SK-N-SH (cell line): Measurements from ENCODE around the gene NEK2. TPM values are rescaled to one million over a fixed set of nuclear protein-coding genes. Genes with fewer than 3 reads are reported as not detected.

Experiments used
- CTCF ChIA-PET: fragments of 300-600, 350-600 bp; formaldehyde crosslinking; extraction: SDS; loops from one replicate; lab custom pipeline; 2021; lab: Yijun Ruan, JAX
- POLR2A ChIA-PET: fragments of 350-600 bp; sonication (Branson Sonifier 250); formaldehyde crosslinking; extraction: SDS; loops from one replicate; lab custom pipeline; 2020; ENCODE audit warnings: antibody characterized with exemption, inconsistent platforms; lab: Yijun Ruan, JAX
- DNase-seq: peaks from one replicate; pipeline ENCODE4 v3.0.0; 2012
- H2AFZ ChIP-seq: fragments of 200-600 bp; sonication (generic); 2 replicates; pipeline ENCODE4 v1.8.1; 2016; ENCODE audit warnings: antibody characterized with exemption, mild to moderate bottlenecking, low read depth
- H3F3A ChIP-seq: fragments of 200-600 bp; sonication (generic); replicated peaks from 2 replicates; pipeline ENCODE3; 2016; ENCODE audit warnings: antibody characterized with exemption, mild to moderate bottlenecking; ENCODE audit not compliant: insufficient read depth
- H3K27ac ChIP-seq, 2 experiments: fragments of 200-500 bp in 1 of 2; fragments of 200-600 bp in 1 of 2; sonication (Bioruptor generic) in 1 of 2; sonication (generic), shearing (Covaris generic) in 1 of 2; 2 replicates each; pipeline versions ENCODE4 v1.5.1 to v1.6.1; 2014 to 2016; ENCODE audit warnings: low read depth in 2 of 2, inconsistent platforms in 1 of 2, low read length in 1 of 2, mild to moderate bottlenecking in 1 of 2, mixed read lengths in 1 of 2
- H3K27me3 ChIP-seq: fragments of 200-600 bp; sonication (generic), shearing (Covaris generic); 2 replicates; pipeline ENCODE4 v1.6.1; 2016; ENCODE audit warnings: mixed run types; ENCODE audit not compliant: insufficient read depth
- H3K36me3 ChIP-seq, 2 experiments: fragments of 200-500 bp in 1 of 2; fragments of 200-600 bp in 1 of 2; sonication (Bioruptor generic) in 1 of 2; sonication (generic) in 1 of 2; replicated peaks in 1 of 2; 2 replicates each; pipeline versions ENCODE3 to v1.5.1; 2014 to 2016; ENCODE audit warnings: low read length in 1 of 2, mild to moderate bottlenecking in 1 of 2; ENCODE audit not compliant: insufficient read depth in 2 of 2, control insufficient read depth in 1 of 2
- H3K4me1 ChIP-seq, 2 experiments: fragments of 200-500 bp in 1 of 2; fragments of 200-600 bp in 1 of 2; sonication (Bioruptor generic) in 1 of 2; sonication (generic), shearing (Covaris generic) in 1 of 2; 2 replicates each; pipeline versions ENCODE4 v1.5.1 to v1.6.1; 2014 to 2016; ENCODE audit warnings: low read depth in 1 of 2, low read length in 1 of 2, mixed run types in 1 of 2; ENCODE audit not compliant: insufficient read depth in 2 of 2, control insufficient read depth in 1 of 2
- H3K4me2 ChIP-seq: fragments of 200-600 bp; sonication (generic), shearing (Covaris generic); 2 replicates; pipeline ENCODE4 v1.6.1; 2017; ENCODE audit warnings: mixed run types
- H3K4me3 ChIP-seq, 2 experiments: fragments of 200-500 bp in 1 of 2; fragments of 200-600 bp in 1 of 2; sonication (Bioruptor generic) in 1 of 2; sonication (generic), shearing (Covaris generic) in 1 of 2; 2 replicates each; pipeline versions ENCODE4 v1.5.1 to v1.8.1; 2014 to 2016; ENCODE audit warnings: low read depth in 2 of 2, inconsistent platforms in 1 of 2, low read length in 1 of 2, mild to moderate bottlenecking in 1 of 2, mixed read lengths in 1 of 2, moderate library complexity in 1 of 2
- H3K79me2 ChIP-seq: fragments of 200-600 bp; sonication (generic); 2 replicates; pipeline ENCODE4 v1.8.1; 2017; ENCODE audit warnings: mild to moderate bottlenecking; ENCODE audit not compliant: insufficient read depth
- H3K9ac ChIP-seq: fragments of 200-600 bp; sonication (generic); 2 replicates; pipeline ENCODE4 v1.6.1; 2017; ENCODE audit warnings: mixed run types
- H3K9me2 ChIP-seq: fragments of 200-600 bp; sonication (generic); 2 replicates; pipeline ENCODE4 v1.6.1; 2017; ENCODE audit warnings: mixed run types
- H3K9me3 ChIP-seq: fragments of 200-600 bp; sonication (generic); 2 replicates; pipeline ENCODE4 v1.6.1; 2017; ENCODE audit warnings: mixed run types, mild to moderate bottlenecking, moderate library complexity
- H4K20me1 ChIP-seq: fragments of 200-600 bp; sonication (generic); 2 replicates; pipeline ENCODE4 v1.6.1; 2017; ENCODE audit warnings: mild to moderate bottlenecking, mixed run types; ENCODE audit not compliant: insufficient read depth
- EZH2phosphoT487 ChIP-seq: fragments of 200-600 bp; sonication (generic); IDR thresholded peaks from 2 replicates; pipeline ENCODE4 v1.6.1; 2017; ENCODE audit warnings: low read depth, mixed run types, mild to moderate bottlenecking, antibody characterized with exemption, moderate library complexity, borderline replicate concordance
- FOXJ3 ChIP-seq: sonication (generic); formaldehyde crosslinking; IDR thresholded peaks from 2 replicates; pipeline ENCODE4 v1.5.1; 2020; ENCODE audit warnings: mild to moderate bottlenecking, missing genetic modification reagents
- FOXM1 ChIP-seq: IDR thresholded peaks from 2 replicates; pipeline ENCODE4 v1.4.0; 2012; ENCODE audit warnings: low read depth, mild to moderate bottlenecking
- GABPA ChIP-seq: IDR thresholded peaks from 2 replicates; pipeline ENCODE4 v1.4.0; 2012; ENCODE audit warnings: low read depth, mild to moderate bottlenecking
- GATA2 ChIP-seq: sonication (generic); formaldehyde crosslinking; IDR thresholded peaks from 2 replicates; pipeline ENCODE4 v1.5.0; 2020; ENCODE audit warnings: mild to moderate bottlenecking, missing genetic modification reagents
- JUND ChIP-seq: IDR thresholded peaks from 2 replicates; pipeline ENCODE4 v1.4.0; 2012
- MAX ChIP-seq: IDR thresholded peaks from 2 replicates; pipeline ENCODE4 v1.4.0; 2012; ENCODE audit warnings: low read depth
- MEF2A ChIP-seq: IDR thresholded peaks from 2 replicates; pipeline ENCODE4 v1.4.0; 2012; ENCODE audit warnings: low read depth, borderline replicate concordance
- MXI1 ChIP-seq: IDR thresholded peaks from 2 replicates; pipeline ENCODE4 v1.6.1; 2012; ENCODE audit warnings: mild to moderate bottlenecking, low read depth, low read length, improper control_type of control experiment
- NFIC ChIP-seq: IDR thresholded peaks from 2 replicates; pipeline ENCODE4 v1.4.0; 2012; ENCODE audit warnings: borderline replicate concordance
- PBX3 ChIP-seq: IDR thresholded peaks from 2 replicates; pipeline ENCODE4; 2012
- POLR2AphosphoS5 ChIP-seq: IDR thresholded peaks from 2 replicates; pipeline ENCODE4 v1.6.1; 2012; ENCODE audit warnings: low read depth, low read length
- RAD21 ChIP-seq: IDR thresholded peaks from 2 replicates; pipeline ENCODE4 v1.6.1; 2012; ENCODE audit warnings: mild to moderate bottlenecking, low read length
- RFX5 ChIP-seq: IDR thresholded peaks from 2 replicates; pipeline ENCODE4 v1.6.1; 2012; ENCODE audit warnings: mild to moderate bottlenecking, improper control_type of control experiment, low read length
- SMC3 ChIP-seq: IDR thresholded peaks from 2 replicates; pipeline ENCODE4 v1.6.1; 2012; ENCODE audit warnings: low read depth, low read length, improper control_type of control experiment
- TEAD4 ChIP-seq: IDR thresholded peaks from 2 replicates; pipeline ENCODE4 v1.4.0; 2012; ENCODE audit warnings: mild to moderate bottlenecking, borderline replicate concordance; ENCODE audit not compliant: insufficient read depth
- USF2 ChIP-seq: fragments of 150-350 bp; IDR thresholded peaks from 2 replicates; pipeline ENCODE4 v1.6.1; 2017; ENCODE audit warnings: antibody characterized with exemption, low read length, low read depth, borderline replicate concordance
- YY1 ChIP-seq: IDR thresholded peaks from 2 replicates; pipeline ENCODE4 v1.4.0; 2012; ENCODE audit warnings: low read depth, mild to moderate bottlenecking
- WGBS: methylation state at CpG from one replicate; pipeline ENCODE4 v1.1.6; 2017; ENCODE audit warnings: low lambda C conversion rate; 5-methylcytosine and 5-hydroxymethylcytosine counted together
- polyA plus RNA-seq, 3 experiments: library from polyadenylated mRNA; depleted of rRNA; stranded (reverse); fragments of >200 nt; gene quantifications; 2 replicates each; pipeline ENCODE4 v1.2.3, GENCODE V29; 2012

NEK2 gene
- polyA plus RNA-seq, 1 of the 3 experiments (the other 2 are of a cell fraction) = 9.4 TPM

GRCh38 chr1:211710566-211711314 lies 35.3 kb upstream of the NEK2 start:
- Histone ChIP-seq H3K9ac (no peak overlapping the region), H3K9me2 (no peaks in the 10 kb centered on the region), H3K4me2 (no peak overlapping the region), H3K27me3 (no peaks in the 10 kb centered on the region), H3K4me1 (no peaks in the 10 kb centered on the region), H2AFZ (no peak overlapping the region), H3K27ac (no peak overlapping the region), H3F3A (no peaks in the 10 kb centered on the region), H3K36me3 (no peaks in the 10 kb centered on the region), H3K9me3 (no peaks in the 10 kb centered on the region), H3K4me3 (no peak overlapping the region), H3K79me2 (no peaks in the 10 kb centered on the region), H4K20me1 (no peaks in the 10 kb centered on the region)
- ChIA-PET POLR2A (no interaction called here), CTCF (interaction anchor here (1.8 kb wide), 1 partner anchor 12 kb away, joined by 4 read pairs; no protein-coding TSS in a partner anchor)
- TF ChIP-seq GATA2 (CRISPR knock-in tag) = no peak
- no peak for TF ChIP-seq YY1
- TF ChIP-seq TEAD4 = no peak
- no peak for TF ChIP-seq PBX3
- no peak for TF ChIP-seq RFX5
- no peak for TF ChIP-seq FOXJ3 (CRISPR knock-in tag)
- TF ChIP-seq MXI1 = no peak
- TF ChIP-seq POLR2AphosphoS5 = no peak
- TF ChIP-seq MEF2A = no peak
- no peak for TF ChIP-seq JUND
- DNase-seq = no peak
- 62% methylated on average over 6 of the region's 6 CpGs for WGBS

GRCh38 chr1:211708926-211709325 lies 33.5 kb upstream of the NEK2 start:
- POLR2A ChIA-PET = no interaction called here
- Histone ChIP-seq H3K27ac (no peak overlapping the region), H3K4me1 (peaks cover 0 to 11% of the 10 kb centered on the region in 2 experiments; a peak in 1 of 4 replicates), H3K9me2 (no peaks in the 10 kb centered on the region), H3K4me2 (no peak overlapping the region), H3K4me3 (no peak overlapping the region), H2AFZ (no peak overlapping the region), H3K9ac (no peak overlapping the region), H4K20me1 (no peaks in the 10 kb centered on the region), H3K79me2 (no peaks in the 10 kb centered on the region), H3K36me3 (no peaks in the 10 kb centered on the region), H3K27me3 (no peaks in the 10 kb centered on the region), H3F3A (no peaks in the 10 kb centered on the region), H3K9me3 (no peaks in the 10 kb centered on the region)
- no peak for TF ChIP-seq MAX
- TF ChIP-seq YY1 = no peak
- no peak for TF ChIP-seq FOXM1
- TF ChIP-seq EZH2phosphoT487 = no peak
- TF ChIP-seq SMC3 = no peak
- TF ChIP-seq PBX3 = no peak
- TF ChIP-seq GABPA = no peak
- TF ChIP-seq MXI1 = no peak
- no peak for TF ChIP-seq NFIC
- TF ChIP-seq USF2 = no peak
- no peak for TF ChIP-seq RAD21
- DNase-seq = no peak
- CTCF ChIA-PET = interaction anchor here (1.6 to 3.1 kb wide), 2 partner anchors 10 to 326 kb away, joined by 6 to 21 read pairs; partner anchors contain the start of genes DTL and INTS7
- 83% methylated on average over 4 of the region's 4 CpGs for WGBS
